ENCODE data around the gene CD160. TPM values are rescaled to one million over a fixed set of nuclear protein-coding genes. Genes with fewer than 3 reads are reported as not detected.
A peak's percentile ranks its signal among the peaks of the same experiment; 100 is the strongest.
"Not testable (repeated sequence)": the region's sequence is repeated elsewhere in the genome, so short reads cannot be mapped to it uniquely, and the experiment has no call there.

The CD160 gene
- total and polyA plus RNA-seq, 9 donors = 0.10 to 1.9 (median 0.20) TPM; not detected in 4

DNA sequence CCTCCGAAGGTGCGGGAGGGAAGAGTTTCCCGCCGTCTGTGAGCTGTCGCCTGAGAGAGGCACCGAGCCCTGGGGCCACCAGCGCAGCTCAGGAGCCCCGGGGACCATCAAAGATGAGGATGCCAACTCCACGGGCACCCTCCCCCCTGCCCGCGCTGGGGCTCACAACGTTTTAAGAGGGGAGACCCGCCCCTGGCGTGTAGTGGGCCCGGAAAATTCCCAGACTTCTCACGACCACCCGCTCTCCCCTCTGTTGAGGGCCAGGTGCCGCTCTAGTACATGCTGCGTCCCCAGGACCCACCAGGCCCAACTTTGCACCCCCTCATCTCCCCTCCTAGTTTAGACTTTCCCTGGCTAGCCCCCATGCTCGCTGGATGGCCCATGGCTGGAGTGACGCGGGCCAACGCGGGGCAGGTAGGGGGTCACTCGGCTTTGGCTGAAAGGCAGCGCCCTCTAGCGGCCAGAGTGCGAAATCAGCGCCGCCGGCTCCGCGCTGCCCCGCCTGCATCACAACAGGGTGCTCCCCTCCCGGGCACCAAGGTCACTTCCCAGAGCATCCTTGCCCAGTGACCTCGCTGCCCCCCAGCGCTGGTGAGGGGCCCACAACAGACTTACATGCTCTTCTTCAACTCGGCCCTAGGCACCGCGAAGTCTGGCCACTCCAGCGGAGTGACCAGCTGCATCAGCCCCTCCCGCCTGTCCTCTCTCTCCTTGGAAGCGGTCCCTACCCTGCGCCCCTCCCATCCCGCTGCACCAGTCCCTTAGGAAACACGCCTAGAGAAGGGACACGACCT is 1.8 kb downstream of the CD160 start:
- Histone ChIP-seq H3K4me3 (peak overlapping the region; percentile 31), H3K36me3 (no peaks in the 10 kb centered on the region), H3K27me3 (no peaks in the 10 kb centered on the region), H3K9me3 (no peaks in the 10 kb centered on the region), H3K27ac (no peak overlapping the region), H3K4me1 (ENCODE audit: insufficient read depth) (peaks cover 3% of the 10 kb centered on the region)
- TF ChIP-seq CTCF (IDR thresholded peaks at IDR 0.05) = peak; percentile 63 to 72 (median 63)
- no peak for TF ChIP-seq POLR2A (IDR thresholded peaks at IDR 0.05)
- peak; percentile 41 to 79 (median 67) for DNase-seq
- WGBS, 3 donors = 9 to 11% (median 11%) methylated on average over 41 to 47 of the region's 47 CpGs
- intact Hi-C loops (cut with DNase I) = no loop called here

- H3K36me3 ChIP-seq; intact Hi-C loops (cut with DNase I); H3K9me3 ChIP-seq; DNase-seq; H3K27me3 ChIP-seq; H3K27ac ChIP-seq; H3K4me1 ChIP-seq (ENCODE audit: insufficient read depth); H3K4me3 ChIP-seq: not testable (repeated sequence)
- WGBS, 3 donors = 95 to 99% (median 96%) methylated on average over 5 of the region's 5 CpGs
Observed at GRCh38 chr1:145726193-145726592, 6.9 kb downstream of the CD160 start.

DNA sequence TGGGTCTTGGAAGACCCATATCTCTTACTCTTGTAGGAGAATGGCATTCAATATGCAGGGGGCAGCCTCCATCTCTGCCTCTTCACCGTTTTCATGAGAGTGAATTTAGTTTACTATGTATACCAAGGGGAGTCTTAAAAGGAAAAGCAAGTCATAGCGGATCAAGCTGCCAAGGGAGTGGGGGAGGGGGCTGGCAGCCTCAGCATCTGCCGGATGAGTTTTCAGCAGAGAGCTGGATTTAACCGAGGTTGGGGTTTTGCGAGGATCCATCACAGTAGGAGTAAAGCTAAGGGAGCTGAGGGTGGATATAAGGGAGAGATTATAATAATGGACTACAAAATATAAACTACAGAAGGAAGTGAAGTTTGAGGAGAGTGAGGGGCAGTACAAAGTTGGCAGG is 9.9 kb downstream of the CD160 start:
- WGBS, 3 donors = 51 to 56% (median 53%) methylated on average over 5 of the region's 5 CpGs
- Histone ChIP-seq H3K4me1 (ENCODE audit: insufficient read depth) (no peaks in the 10 kb centered on the region), H3K36me3 (no peaks in the 10 kb centered on the region), H3K27ac (no peak overlapping the region), H3K9me3 (no peaks in the 10 kb centered on the region), H3K4me3 (no peak overlapping the region), H3K27me3 (no peaks in the 10 kb centered on the region)
- intact Hi-C loops (cut with DNase I) = no loop called here
- no peak for DNase-seq
- TF ChIP-seq POLR2A (IDR thresholded peaks at IDR 0.05) (no peak), EP300 (IDR thresholded peaks at IDR 0.05) (no peak), CTCF (IDR thresholded peaks at IDR 0.05) (no peak)

DNA sequence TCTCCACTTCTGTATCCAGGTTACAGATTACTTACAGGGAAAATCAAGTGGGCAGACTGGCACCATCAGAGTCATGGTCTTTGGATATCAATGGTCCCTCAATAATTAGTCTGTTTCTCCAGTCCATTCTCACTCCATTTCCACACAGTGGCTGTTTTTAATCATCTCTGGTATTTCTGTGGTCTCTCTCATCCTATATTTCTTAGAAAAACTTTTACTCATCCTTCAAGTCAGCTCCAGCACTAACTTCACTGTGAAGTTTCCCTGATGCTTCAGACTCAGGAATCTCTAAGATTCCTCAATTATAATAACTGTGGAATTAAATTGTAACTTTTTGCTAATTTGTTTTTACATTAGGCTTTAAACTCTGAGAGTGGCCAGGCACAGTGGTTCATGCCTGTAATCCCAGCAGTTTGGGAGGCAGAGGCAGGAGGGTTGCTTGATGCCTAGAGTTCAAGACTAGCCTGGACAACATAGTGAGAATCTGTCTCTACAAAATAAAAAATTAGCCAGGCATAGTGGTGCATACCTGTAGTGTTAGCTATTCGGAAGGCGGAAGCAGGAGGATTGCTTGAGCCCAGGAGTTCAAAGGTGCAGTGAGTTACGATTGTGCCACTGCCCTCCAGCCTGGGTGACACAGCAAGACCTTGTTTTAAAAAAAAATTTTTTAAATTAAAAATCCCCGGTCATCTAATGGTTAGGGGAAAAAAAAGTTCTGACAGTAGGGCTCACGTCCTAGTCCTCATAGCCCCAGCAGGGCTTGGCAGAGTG is 10.6 kb downstream of the CD160 start:
- no peak overlapping the region for H3K4me3 ChIP-seq
- intact Hi-C loops (cut with DNase I) = no loop called here
- H3K27me3 ChIP-seq = no peaks in the 10 kb centered on the region
- H3K36me3 ChIP-seq = no peaks in the 10 kb centered on the region
- H3K4me1 ChIP-seq (ENCODE audit: insufficient read depth) = no peaks in the 10 kb centered on the region
- WGBS, 3 donors = 84 to 88% (median 86%) methylated on average over 5 of the region's 5 CpGs
- no peak overlapping the region for H3K27ac ChIP-seq
- TF ChIP-seq POLR2A (IDR thresholded peaks at IDR 0.05) (no peak), EP300 (IDR thresholded peaks at IDR 0.05) (no peak)
- DNase-seq = no peak
- no peaks in the 10 kb centered on the region for H3K9me3 ChIP-seq

DNA sequence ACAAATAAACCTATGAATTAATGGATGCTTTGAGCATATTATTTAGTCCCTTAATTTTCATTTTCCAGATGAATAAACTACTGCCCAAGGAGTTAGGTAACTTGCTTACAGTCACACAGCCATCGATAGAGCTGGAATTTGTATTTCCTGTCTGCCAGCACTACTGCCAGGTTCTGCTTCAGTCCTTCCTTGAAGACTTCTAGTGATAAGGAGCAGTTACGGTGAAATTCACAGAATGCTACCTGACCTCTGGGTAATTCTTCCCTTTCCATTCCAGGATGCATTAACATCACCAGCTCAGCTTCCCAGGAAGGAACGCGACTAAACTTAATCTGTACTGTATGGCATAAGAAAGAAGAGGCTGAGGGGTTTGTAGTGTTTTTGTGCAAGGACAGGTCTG is 11.2 kb downstream of the CD160 start:
- no peaks in the 10 kb centered on the region for H3K4me1 ChIP-seq (ENCODE audit: insufficient read depth)
- no peak for DNase-seq
- WGBS, 3 donors = 87 to 89% (median 88%) methylated on average over 4 of the region's 4 CpGs
- no peaks in the 10 kb centered on the region for H3K27me3 ChIP-seq
- H3K9me3 ChIP-seq = no peaks in the 10 kb centered on the region
- H3K36me3 ChIP-seq = no peaks in the 10 kb centered on the region
- TF ChIP-seq CTCF (IDR thresholded peaks at IDR 0.05) (no peak), EP300 (IDR thresholded peaks at IDR 0.05) (no peak), POLR2A (IDR thresholded peaks at IDR 0.05) (no peak)
- H3K27ac ChIP-seq = no peak overlapping the region
- no peak overlapping the region for H3K4me3 ChIP-seq
- intact Hi-C loops (cut with DNase I) = no loop called here

All from ovary (tissue), 9 donors.